Progenitor cell of endocrine pancreas (in vitro differentiated cells): ENCODE data around the gene SNTG2. TPM values are rescaled to one million over a fixed set of nuclear protein-coding genes. Genes with fewer than 3 reads are reported as not detected.

Experiments
- DNase-seq: peaks from one replicate; pipeline ENCODE4 v3.0.0; 2021; ENCODE audit warnings: low spot score; ENCODE audit not compliant: unreplicated experiment
- H3K27ac Mint-ChIP-seq: 2 replicates; pipeline ENCODE4 v1.8.0; 2021; ENCODE audit warnings: mild to moderate bottlenecking, moderate library complexity, mixed read lengths
- H3K27me3 Mint-ChIP-seq: 2 replicates; pipeline ENCODE4 v1.8.0; 2021; ENCODE audit warnings: mixed read lengths
- H3K36me3 Mint-ChIP-seq: 2 replicates; pipeline ENCODE4 v1.8.0; 2022; ENCODE audit warnings: mixed read lengths; ENCODE audit not compliant: insufficient read depth
- H3K4me1 Mint-ChIP-seq: 2 replicates; pipeline ENCODE4 v1.8.0; 2021; ENCODE audit warnings: low read depth, mixed read lengths
- H3K4me3 Mint-ChIP-seq: 2 replicates; pipeline ENCODE4 v1.8.0; 2021; ENCODE audit warnings: low read depth, mild to moderate bottlenecking, moderate library complexity, mixed read lengths
- H3K9me3 Mint-ChIP-seq: 2 replicates; pipeline ENCODE4 v1.8.0; 2021; ENCODE audit warnings: low read depth, mixed read lengths
- CTCF ChIP-seq: fragments of 200-600 bp; sonication (generic); IDR thresholded peaks from one replicate; pipeline ENCODE4 v1.5.0; 2021; ENCODE audit warnings: antibody characterized with exemption, mild to moderate bottlenecking; ENCODE audit not compliant: unreplicated experiment
- total RNA-seq: library from RNA; stranded (reverse); gene quantifications from 2 replicates; pipeline ENCODE4 v1.2.1, GENCODE V29; 2021

Gene SNTG2
- total RNA-seq, 1 donor from 2014 or later: 0.50 TPM

- H3K4me1 Mint-ChIP-seq: no peaks in the 10 kb centered on the region
- peaks cover 3% of the 10 kb centered on the region for H3K27me3 Mint-ChIP-seq
- no peak for TF ChIP-seq CTCF
- H3K27ac Mint-ChIP-seq: no peak overlapping the region
- DNase-seq: no peak
- H3K9me3 Mint-ChIP-seq: no peaks in the 10 kb centered on the region
- H3K36me3 Mint-ChIP-seq: no peaks in the 10 kb centered on the region
- no peak overlapping the region for H3K4me3 Mint-ChIP-seq
Observed at GRCh38 chr2:1305342-1306013, 354.8 kb downstream of the SNTG2 start.

GRCh38 chr2:1306014-1306686 is 355.5 kb downstream of the SNTG2 start:
- Mint-ChIP-seq H3K9me3 (no peaks in the 10 kb centered on the region), H3K27ac (no peak overlapping the region), H3K4me1 (no peaks in the 10 kb centered on the region), H3K27me3 (peaks cover 3% of the 10 kb centered on the region), H3K36me3 (no peaks in the 10 kb centered on the region), H3K4me3 (no peak overlapping the region)
- DNase-seq: no peak
- no peak for TF ChIP-seq CTCF

- Mint-ChIP-seq H3K36me3 (no peaks in the 10 kb centered on the region), H3K27me3 (peaks cover 3% of the 10 kb centered on the region), H3K4me3 (no peak overlapping the region), H3K4me1 (no peaks in the 10 kb centered on the region), H3K9me3 (no peaks in the 10 kb centered on the region), H3K27ac (no peak overlapping the region)
- TF ChIP-seq CTCF: no peak
- DNase-seq: no peak
Observed at GRCh38 chr2:1306687-1307516, 356.3 kb downstream of the SNTG2 start.

DNA sequence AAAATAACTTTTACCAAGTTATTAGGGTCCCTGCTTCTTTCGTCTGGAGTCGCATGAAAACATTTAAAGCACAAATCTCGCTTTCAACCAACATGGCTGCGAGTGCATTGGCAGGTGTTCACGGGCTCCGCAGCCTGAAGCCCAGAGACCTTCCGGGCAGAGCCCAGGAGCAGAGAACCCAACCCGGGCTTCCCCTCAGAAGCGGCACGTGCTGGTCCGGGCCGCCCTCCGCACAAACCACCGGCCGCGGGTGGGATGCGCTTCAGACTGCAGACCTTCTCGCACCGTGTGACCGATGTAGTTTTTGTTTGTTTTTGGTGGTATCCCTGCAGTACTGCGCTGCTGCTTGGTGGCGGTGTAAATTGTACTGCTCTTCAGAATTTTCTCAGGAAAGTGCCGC is 357.0 kb downstream of the SNTG2 start:
- Mint-ChIP-seq H3K4me3 (no peak overlapping the region), H3K27ac (no peak overlapping the region), H3K36me3 (no peaks in the 10 kb centered on the region), H3K4me1 (no peaks in the 10 kb centered on the region), H3K9me3 (no peaks in the 10 kb centered on the region), H3K27me3 (peaks cover 3% of the 10 kb centered on the region)
- DNase-seq: no peak
- TF ChIP-seq CTCF: no peak

- H3K4me1 Mint-ChIP-seq: no peaks in the 10 kb centered on the region
- H3K27ac Mint-ChIP-seq: no peak overlapping the region
- H3K9me3 Mint-ChIP-seq: no peaks in the 10 kb centered on the region
- no peaks in the 10 kb centered on the region for H3K27me3 Mint-ChIP-seq
- no peak for DNase-seq
- H3K36me3 Mint-ChIP-seq: no peaks in the 10 kb centered on the region
- no peak overlapping the region for H3K4me3 Mint-ChIP-seq
- TF ChIP-seq CTCF: no peak
Observed at GRCh38 chr2:1308678-1309077, 358.0 kb downstream of the SNTG2 start.
